ENCODE measurements around the gene CHAC1.

CHAC1 gene

GRCh38 chr15:40923551-40923950 is 29.7 kb upstream of the CHAC1 start:
- no peak for DNase-seq (ENCODE audit: low spot score)

DNA sequence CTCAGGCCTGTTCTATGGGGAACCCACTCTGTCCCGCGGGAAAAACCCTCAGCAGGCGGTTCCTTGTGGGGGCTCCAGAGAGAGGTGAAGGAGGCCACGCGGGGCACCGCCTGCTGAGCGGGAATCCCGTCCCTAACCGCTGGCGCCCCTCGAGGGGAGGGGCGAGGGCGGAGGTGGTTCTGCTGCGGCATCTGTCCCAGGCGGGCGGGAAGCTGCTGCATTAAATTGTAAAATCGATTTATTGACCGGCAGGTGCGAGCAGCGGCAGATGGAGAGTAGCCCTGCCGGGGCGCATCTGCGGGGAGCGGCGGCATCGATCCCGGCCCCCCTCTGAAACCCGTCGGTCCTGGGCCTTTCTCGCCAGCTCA is 27.8 kb upstream of the CHAC1 start:
- no peak for DNase-seq (ENCODE audit: low spot score)

DNA sequence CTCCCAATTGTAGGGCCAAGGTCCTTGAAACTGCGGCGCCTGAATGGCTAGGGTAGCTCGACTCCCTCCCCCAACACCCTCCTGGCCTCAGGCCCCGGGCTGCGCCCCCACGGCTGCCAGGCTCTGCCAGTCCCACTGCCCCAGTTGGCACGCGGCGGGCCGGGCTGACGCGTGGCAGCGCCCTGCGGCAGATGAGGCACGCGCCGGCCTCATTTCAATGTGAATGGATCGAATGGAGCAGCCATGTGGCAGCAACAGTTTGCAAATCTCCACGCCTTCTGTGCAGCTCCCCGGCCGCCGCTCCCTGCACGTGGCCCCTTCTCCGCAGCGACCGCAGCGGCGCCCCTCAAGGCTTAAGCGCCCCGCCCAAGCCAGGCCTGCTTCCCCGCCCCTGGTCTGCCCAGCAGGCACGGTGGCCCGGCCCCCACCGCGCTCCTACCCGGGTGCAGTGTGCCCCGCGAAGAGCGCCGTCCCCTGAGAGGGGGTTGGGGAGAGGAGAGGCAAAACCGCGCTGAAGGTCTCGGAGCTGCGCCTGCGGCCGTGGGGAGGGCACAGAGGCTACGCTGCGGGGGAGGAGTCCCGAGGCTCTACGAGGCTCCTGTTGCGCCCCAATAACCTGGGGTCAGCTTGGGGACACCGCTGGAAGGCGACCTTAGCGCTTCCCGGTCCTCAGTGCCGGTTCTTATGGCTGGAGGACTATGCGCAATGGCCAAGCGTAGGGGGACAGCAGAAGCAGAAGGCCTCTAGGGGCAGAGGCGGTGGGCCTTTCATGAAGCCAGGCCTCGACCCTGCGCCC is 27.2 kb upstream of the CHAC1 start:
- no peak for DNase-seq (ENCODE audit: low spot score)

GRCh38 chr15:40926659-40927494 is 26.4 kb upstream of the CHAC1 start:
- no peak for DNase-seq (ENCODE audit: low spot score)

GRCh38 chr15:40927495-40927872 is 25.8 kb upstream of the CHAC1 start:
- DNase-seq (ENCODE audit: low spot score), result no peak

GRCh38 chr15:40927873-40928806 is 25.1 kb upstream of the CHAC1 start:
- no peak for DNase-seq (ENCODE audit: low spot score)

- no peak for DNase-seq (ENCODE audit: low spot score)
Observed at GRCh38 chr15:40928821-40929659, 24.2 kb upstream of the CHAC1 start, which contains the start of gene DLL4. Gene DLL4 (plus strand): TSS chr15:40929340. CDS start chr15:40929669, 329 bp downstream.

DNA sequence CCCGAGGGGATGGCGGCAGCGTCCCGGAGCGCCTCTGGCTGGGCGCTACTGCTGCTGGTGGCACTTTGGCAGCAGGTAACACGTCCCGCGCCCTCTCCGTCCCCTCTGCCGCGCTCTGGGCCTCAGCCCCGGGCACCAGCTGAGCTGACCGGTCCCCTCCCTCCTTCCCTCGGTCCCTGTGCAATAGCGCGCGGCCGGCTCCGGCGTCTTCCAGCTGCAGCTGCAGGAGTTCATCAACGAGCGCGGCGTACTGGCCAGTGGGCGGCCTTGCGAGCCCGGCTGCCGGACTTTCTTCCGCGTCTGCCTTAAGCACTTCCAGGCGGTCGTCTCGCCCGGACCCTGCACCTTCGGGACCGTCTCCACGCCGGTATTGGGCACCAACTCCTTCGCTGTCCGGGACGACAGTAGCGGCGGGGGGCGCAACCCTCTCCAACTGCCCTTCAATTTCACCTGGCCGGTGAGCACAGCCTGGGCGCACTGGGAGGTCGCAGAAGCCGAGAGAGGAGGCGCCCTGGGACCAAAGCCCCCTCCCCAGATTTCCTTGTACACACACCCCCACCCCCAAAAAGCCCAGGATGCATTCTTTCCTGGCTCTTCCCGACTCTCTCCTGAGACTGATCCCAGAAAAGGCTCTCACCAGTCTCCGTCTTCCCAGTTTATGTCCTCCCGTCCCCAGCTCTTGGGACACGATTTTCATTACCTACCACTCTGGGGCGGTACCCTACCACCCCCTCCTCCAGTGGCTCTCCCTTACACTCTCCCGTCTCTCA is 23.4 kb upstream of the CHAC1 start:
- DNase-seq (ENCODE audit: low spot score), result no peak

GRCh38 chr15:40930430-40931299 is 22.6 kb upstream of the CHAC1 start:
- DNase-seq (ENCODE audit: low spot score), result peak; percentile 56

- DNase-seq (ENCODE audit: low spot score), result no peak
Observed at GRCh38 chr15:40931300-40932142, 21.8 kb upstream of the CHAC1 start.

DNA sequence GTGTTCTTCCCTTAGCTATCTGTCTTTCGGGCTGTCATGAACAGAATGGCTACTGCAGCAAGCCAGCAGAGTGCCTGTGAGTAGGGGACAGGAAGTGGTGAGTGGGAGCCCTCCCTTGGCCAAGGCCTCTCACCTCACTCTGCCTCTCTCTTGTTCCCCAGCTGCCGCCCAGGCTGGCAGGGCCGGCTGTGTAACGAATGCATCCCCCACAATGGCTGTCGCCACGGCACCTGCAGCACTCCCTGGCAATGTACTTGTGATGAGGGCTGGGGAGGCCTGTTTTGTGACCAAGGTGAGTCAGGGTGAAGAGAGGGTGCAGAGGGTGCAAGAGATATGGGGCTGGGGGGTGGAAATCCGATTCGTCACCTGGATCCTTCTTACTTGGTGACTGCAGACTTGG is 21.1 kb upstream of the CHAC1 start:
- DNase-seq (ENCODE audit: low spot score), result no peak

- no peak for DNase-seq (ENCODE audit: low spot score)
Observed at GRCh38 chr15:40932649-40933516, 20.4 kb upstream of the CHAC1 start.

- DNase-seq (ENCODE audit: low spot score), result no peak
Observed at GRCh38 chr15:40933517-40933902, 19.8 kb upstream of the CHAC1 start.

DNA sequence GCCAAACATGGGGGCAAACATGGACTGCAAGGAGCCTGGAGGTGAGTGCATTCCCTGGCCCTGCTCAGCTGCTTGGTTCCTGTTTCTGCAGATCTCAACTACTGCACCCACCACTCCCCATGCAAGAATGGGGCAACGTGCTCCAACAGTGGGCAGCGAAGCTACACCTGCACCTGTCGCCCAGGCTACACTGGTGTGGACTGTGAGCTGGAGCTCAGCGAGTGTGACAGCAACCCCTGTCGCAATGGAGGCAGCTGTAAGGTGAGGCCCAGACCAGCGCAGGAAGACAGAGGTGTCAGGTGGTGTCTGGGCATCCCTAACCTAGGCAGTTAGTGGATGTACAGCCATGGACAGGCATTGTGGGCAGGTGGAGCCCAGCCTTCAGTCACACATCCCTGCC is 18.8 kb upstream of the CHAC1 start:
- DNase-seq (ENCODE audit: low spot score), result no peak

- no peak for DNase-seq (ENCODE audit: low spot score)
Observed at GRCh38 chr15:40936234-40936708, 17.0 kb upstream of the CHAC1 start.

GRCh38 chr15:40936709-40937666 is 16.3 kb upstream of the CHAC1 start:
- DNase-seq (ENCODE audit: low spot score), result no peak
